ENCODE data around the gene GRPEL1. TPM values are rescaled to one million over a fixed set of nuclear protein-coding genes. Genes with fewer than 3 reads are reported as not detected.

GRPEL1 gene
- total and polyA plus RNA-seq, 9 of the 15 experiments (the other 6 are each of a cell fraction or from before 2014, with no cell fraction given), result 43.4 to 192 (median 86.6) TPM

GRCh38 chr4:7031558-7032449 is 36.1 kb downstream of the GRPEL1 start (continued):
- TF ChIP-seq CBFA2T2 (conservative IDR thresholded peaks at IDR 0.05) (peak; percentile 81), FOXK2 (conservative IDR thresholded peaks at IDR 0.05 in 1 of 2, IDR thresholded peaks at IDR 0.05 in 1 of 2; ENCODE audit: low read depth in 2 of 2) (peak in 1 of 2 experiments; percentile 75; a peak in 3 of 4 replicates), NBN (IDR thresholded peaks at IDR 0.05; ENCODE audit: low read depth) (peak; percentile 62), MAFG (tag; conservative IDR thresholded peaks at IDR 0.05) (peak; percentile 98), NCOA1 (IDR thresholded peaks at IDR 0.05; ENCODE audit: low read depth) (peak; percentile 36; the same call in 1 of the 2 replicates), SMARCA5 (IDR thresholded peaks at IDR 0.05) (no peak), JUND (IDR thresholded peaks at IDR 0.05; ENCODE audit: borderline replicate concordance, low read depth, low read length) (peak; percentile 84), JUND (tag; IDR thresholded peaks at IDR 0.05; ENCODE audit: borderline replicate concordance, low read depth, low read length) (peak; percentile 73; the same call in 2 of the 3 replicates), ZNF3 (CRISPR knock-in tag; IDR thresholded peaks at IDR 0.05) (no peak), ZBTB17 (CRISPR knock-in tag; IDR thresholded peaks at IDR 0.05) (no peak), BHLHE40 (IDR thresholded peaks at IDR 0.05; ENCODE audit: low read length) (peak; percentile 64), TCF3 (CRISPR knock-in tag; IDR thresholded peaks at IDR 0.05) (peak; percentile 83), ZNF316 (IDR thresholded peaks at IDR 0.05) (peak; percentile 99), POLR2A (conservative IDR thresholded peaks at IDR 0.05) (0 out of 2 replicates have a peak, but pooled peaks have one; percentile 39), FOXK1 (CRISPR knock-in tag; IDR thresholded peaks at IDR 0.05; ENCODE audit: borderline replicate concordance) (peak; percentile 60; the same call in 1 of the 2 replicates), SAP30 (IDR thresholded peaks at IDR 0.05; ENCODE audit: borderline replicate concordance, insufficient read depth, low read depth, low read length, poor library complexity, severe bottlenecking) (peak; percentile 56), CBFA2T3 (IDR thresholded peaks at IDR 0.05) (peak; percentile 90), LEF1 (IDR thresholded peaks at IDR 0.05) (peak; percentile 56), MAFK (IDR thresholded peaks at IDR 0.05; ENCODE audit: low read length) (peak; percentile 92), BRD9 (IDR thresholded peaks at IDR 0.05; ENCODE audit: low read depth, partially characterized antibody) (peak; percentile 29), L3MBTL2 (IDR thresholded peaks at IDR 0.05) (peak; percentile 77), NUFIP1 (IDR thresholded peaks at IDR 0.05; ENCODE audit: partially characterized antibody) (no peak), CTCF (IDR thresholded peaks at IDR 0.05 in 2 of 3, conservative IDR thresholded peaks at IDR 0.05 in 1 of 3; ENCODE audit: insufficient read depth in 2 of 3, low read depth in 1 of 3, low read length in 3 of 3) (peak; percentile 42 to 55 (median 50)), TRIM24 (IDR thresholded peaks at IDR 0.05) (peak; percentile 48 to 76; a peak in 2 of 4 replicates), SOX6 (IDR thresholded peaks at IDR 0.05) (peak; percentile 48; the same call in 1 of the 2 replicates)
- TF ChIP-seq, protein P1, sequence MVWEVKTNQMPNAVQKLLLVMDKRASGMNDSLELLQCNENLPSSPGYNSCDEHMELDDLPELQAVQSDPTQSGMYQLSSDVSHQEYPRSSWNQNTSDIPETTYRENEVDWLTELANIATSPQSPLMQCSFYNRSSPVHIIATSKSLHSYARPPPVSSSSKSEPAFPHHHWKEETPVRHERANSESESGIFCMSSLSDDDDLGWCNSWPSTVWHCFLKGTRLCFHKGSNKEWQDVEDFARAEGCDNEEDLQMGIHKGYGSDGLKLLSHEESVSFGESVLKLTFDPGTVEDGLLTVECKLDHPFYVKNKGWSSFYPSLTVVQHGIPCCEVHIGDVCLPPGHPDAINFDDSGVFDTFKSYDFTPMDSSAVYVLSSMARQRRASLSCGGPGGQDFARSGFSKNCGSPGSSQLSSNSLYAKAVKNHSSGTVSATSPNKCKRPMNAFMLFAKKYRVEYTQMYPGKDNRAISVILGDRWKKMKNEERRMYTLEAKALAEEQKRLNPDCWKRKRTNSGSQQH (CRISPR knock-in tag; IDR thresholded peaks at IDR 0.05), result no peak
- TF ChIP-seq, protein P2, sequence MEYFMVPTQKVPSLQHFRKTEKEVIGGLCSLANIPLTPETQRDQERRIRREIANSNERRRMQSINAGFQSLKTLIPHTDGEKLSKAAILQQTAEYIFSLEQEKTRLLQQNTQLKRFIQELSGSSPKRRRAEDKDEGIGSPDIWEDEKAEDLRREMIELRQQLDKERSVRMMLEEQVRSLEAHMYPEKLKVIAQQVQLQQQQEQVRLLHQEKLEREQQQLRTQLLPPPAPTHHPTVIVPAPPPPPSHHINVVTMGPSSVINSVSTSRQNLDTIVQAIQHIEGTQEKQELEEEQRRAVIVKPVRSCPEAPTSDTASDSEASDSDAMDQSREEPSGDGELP (CRISPR knock-in tag; IDR thresholded peaks at IDR 0.05; ENCODE audit: borderline replicate concordance), result peak; percentile 67; the same call in 1 of the 2 replicates

Data from K562 (cell line).